Calu3 (cell line): ENCODE data around the gene FTCDNL1. TPM values are rescaled to one million over a fixed set of nuclear protein-coding genes. Genes with fewer than 3 reads are reported as not detected.

Experiments
- BruUV-seq: library from RNA; stranded (reverse); fragments of 400-500 nt; replicated peaks from 2 replicates; lab custom pipeline; 2021; lab: Mats Ljungman, UMichigan
- CTCF ChIA-PET: fragments of 300-600 bp; sonication (Branson Sonifier 250); formaldehyde crosslinking; loops from one replicate; lab custom pipeline; 2022; ENCODE audit warnings: antibody characterized with exemption; lab: Charles Lee
- DNase-seq: peaks from one replicate; pipeline ENCODE4 v3.0.0; 2022
- H3K27ac Mint-ChIP-seq: one replicate; pipeline ENCODE4 v1.8.0; 2022; ENCODE audit warnings: mixed read lengths; ENCODE audit not compliant: unreplicated experiment
- H3K27me3 Mint-ChIP-seq: one replicate; pipeline ENCODE4 v1.8.0; 2022; ENCODE audit warnings: mixed read lengths; ENCODE audit not compliant: unreplicated experiment
- H3K36me3 Mint-ChIP-seq: one replicate; pipeline ENCODE4 v1.8.0; 2022; ENCODE audit warnings: mild to moderate bottlenecking, moderate library complexity, mixed read lengths; ENCODE audit not compliant: insufficient read depth, unreplicated experiment
- H3K4me1 Mint-ChIP-seq: one replicate; pipeline ENCODE4 v1.8.0; 2022; ENCODE audit warnings: mild to moderate bottlenecking, low read depth, mixed read lengths; ENCODE audit not compliant: unreplicated experiment
- H3K4me3 Mint-ChIP-seq: one replicate; pipeline ENCODE4 v1.8.0; 2022; ENCODE audit warnings: mild to moderate bottlenecking, low read depth, moderate library complexity, mixed read lengths; ENCODE audit not compliant: unreplicated experiment
- H3K9me3 Mint-ChIP-seq: one replicate; pipeline ENCODE4 v1.8.0; 2022; ENCODE audit warnings: low read depth, mixed read lengths; ENCODE audit not compliant: unreplicated experiment
- intact Hi-C: fragments of 100-400 bp; cut with micrococcal nuclease; formaldehyde crosslinking; loops from one replicate; pipeline ENCODE4 v1.10.0; 2022; ENCODE audit not compliant: unreplicated experiment
- total RNA-seq: library from RNA; stranded (reverse); gene quantifications from 2 replicates; pipeline ENCODE4 v1.2.3, GENCODE V29; 2022
- TF ChIP-seq, protein P1 (sequence below): fragments of 200-600 bp; IDR thresholded peaks from one replicate; pipeline ENCODE4 v1.8.0; 2022; ENCODE audit warnings: antibody characterized with exemption; ENCODE audit not compliant: unreplicated experiment

FTCDNL1 gene
- total RNA-seq, 1 experiment from 2014 or later, result 1.9 TPM

DNA sequence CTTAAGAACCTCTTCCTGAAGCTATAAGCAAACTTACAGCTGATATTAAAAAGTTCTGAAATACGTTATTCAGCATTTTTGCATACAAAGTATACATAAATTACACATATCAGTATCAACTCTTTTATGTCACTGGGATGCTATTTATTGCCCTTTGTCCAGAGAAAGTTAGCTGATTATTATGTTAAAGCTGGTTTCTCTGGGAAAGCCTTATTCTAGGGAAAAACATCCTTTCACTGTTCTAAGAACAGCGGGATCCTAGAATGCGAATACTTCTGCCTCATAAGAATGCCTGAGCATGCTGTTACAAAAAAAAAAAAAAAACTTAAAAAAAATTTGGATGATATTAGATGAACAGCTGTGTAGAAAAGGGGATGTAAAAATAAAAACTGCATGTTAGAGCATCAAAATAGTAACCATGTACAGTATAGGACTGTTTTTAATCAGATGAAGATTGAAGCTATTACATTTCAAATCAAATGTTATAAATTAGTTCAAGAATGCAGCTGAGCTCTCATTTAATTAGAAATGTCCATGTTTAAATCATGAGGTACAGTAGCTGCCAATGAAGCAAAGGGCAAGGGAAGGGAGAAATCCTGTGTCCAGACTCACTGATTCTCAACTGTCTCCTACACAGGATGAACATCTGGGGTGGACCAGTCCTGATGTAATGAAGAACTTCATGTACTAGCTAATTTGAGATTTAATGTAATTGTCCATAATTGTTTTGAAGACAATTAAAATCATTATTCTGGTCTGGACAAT is 8.2 kb downstream of the FTCDNL1 start:
- TF ChIP-seq, protein P1, sequence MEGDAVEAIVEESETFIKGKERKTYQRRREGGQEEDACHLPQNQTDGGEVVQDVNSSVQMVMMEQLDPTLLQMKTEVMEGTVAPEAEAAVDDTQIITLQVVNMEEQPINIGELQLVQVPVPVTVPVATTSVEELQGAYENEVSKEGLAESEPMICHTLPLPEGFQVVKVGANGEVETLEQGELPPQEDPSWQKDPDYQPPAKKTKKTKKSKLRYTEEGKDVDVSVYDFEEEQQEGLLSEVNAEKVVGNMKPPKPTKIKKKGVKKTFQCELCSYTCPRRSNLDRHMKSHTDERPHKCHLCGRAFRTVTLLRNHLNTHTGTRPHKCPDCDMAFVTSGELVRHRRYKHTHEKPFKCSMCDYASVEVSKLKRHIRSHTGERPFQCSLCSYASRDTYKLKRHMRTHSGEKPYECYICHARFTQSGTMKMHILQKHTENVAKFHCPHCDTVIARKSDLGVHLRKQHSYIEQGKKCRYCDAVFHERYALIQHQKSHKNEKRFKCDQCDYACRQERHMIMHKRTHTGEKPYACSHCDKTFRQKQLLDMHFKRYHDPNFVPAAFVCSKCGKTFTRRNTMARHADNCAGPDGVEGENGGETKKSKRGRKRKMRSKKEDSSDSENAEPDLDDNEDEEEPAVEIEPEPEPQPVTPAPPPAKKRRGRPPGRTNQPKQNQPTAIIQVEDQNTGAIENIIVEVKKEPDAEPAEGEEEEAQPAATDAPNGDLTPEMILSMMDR, result no peak
- Mint-ChIP-seq H3K36me3 (no peaks in the 10 kb centered on the region), H3K27me3 (no peaks in the 10 kb centered on the region), H3K4me3 (no peak overlapping the region), H3K4me1 (peaks cover 17% of the 10 kb centered on the region), H3K27ac (no peak overlapping the region), H3K9me3 (no peaks in the 10 kb centered on the region)
- no TSS peak for BruUV-seq
- CTCF ChIA-PET, result interaction anchor here (1.2 kb wide), 1 partner anchor 15 kb away, joined by 3 read pairs; no protein-coding TSS in a partner anchor
- DNase-seq, result no peak
- intact Hi-C loops, result loop anchor here (5.0 kb wide), 1 partner anchor 46 kb away; no protein-coding TSS in a partner anchor

DNA sequence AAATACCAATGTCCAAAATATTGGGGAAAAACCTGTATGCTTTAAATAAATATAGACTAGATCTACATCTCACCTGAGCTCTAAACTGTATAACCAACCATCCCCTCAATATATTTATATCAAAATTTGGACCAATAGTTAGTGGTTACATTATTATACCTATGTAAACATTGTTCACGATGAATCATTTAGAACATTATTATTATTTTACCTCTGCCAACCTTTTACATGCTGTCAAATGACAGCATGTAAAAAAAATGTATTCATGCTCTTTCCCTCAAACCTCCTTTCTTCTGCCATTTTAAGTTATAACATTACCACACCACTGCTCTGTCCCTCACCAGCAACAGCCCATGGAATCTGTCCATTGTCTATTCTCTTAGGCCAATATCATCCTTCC is 9.6 kb downstream of the FTCDNL1 start:
- TF ChIP-seq, protein P1, result no peak
- peaks cover 17% of the 10 kb centered on the region for H3K4me1 Mint-ChIP-seq
- no peak overlapping the region for H3K27ac Mint-ChIP-seq
- CTCF ChIA-PET, result no interaction called here
- H3K27me3 Mint-ChIP-seq, result no peaks in the 10 kb centered on the region
- H3K9me3 Mint-ChIP-seq, result no peaks in the 10 kb centered on the region
- no peak overlapping the region for H3K4me3 Mint-ChIP-seq
- no peak for DNase-seq
- H3K36me3 Mint-ChIP-seq, result no peaks in the 10 kb centered on the region
- intact Hi-C loops, result loop anchor here (5.0 kb wide), 1 partner anchor 44 kb away; no protein-coding TSS in a partner anchor
- no TSS peak for BruUV-seq

DNA sequence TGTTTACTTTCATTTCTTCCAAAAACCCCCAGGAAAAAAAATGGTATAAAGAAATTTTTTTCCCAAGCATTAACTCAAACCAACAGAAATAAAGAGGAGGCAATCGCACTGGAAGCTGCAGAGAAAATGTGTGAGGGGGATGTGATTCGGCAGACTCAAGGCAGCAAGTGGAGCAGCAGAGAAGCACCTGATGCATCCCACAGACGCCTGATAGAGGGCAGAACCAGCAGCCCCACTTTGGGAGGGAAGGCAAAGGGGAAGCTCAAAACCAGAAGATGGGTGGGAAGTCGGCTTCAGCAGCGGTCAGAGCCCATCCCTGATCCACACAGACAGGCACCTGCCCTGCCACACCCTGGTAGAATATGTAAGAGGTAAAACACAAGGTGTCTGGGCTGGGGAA is 12.6 kb downstream of the FTCDNL1 start:
- Mint-ChIP-seq H3K4me3 (no peak overlapping the region), H3K27me3 (peaks cover 8% of the 10 kb centered on the region), H3K9me3 (no peaks in the 10 kb centered on the region), H3K4me1 (peaks cover 23% of the 10 kb centered on the region), H3K27ac (no peak overlapping the region), H3K36me3 (no peaks in the 10 kb centered on the region)
- DNase-seq, result no peak
- no TSS peak for BruUV-seq
- intact Hi-C loops, result no loop called here
- TF ChIP-seq, protein P1, result no peak
- CTCF ChIA-PET, result no interaction called here

DNA sequence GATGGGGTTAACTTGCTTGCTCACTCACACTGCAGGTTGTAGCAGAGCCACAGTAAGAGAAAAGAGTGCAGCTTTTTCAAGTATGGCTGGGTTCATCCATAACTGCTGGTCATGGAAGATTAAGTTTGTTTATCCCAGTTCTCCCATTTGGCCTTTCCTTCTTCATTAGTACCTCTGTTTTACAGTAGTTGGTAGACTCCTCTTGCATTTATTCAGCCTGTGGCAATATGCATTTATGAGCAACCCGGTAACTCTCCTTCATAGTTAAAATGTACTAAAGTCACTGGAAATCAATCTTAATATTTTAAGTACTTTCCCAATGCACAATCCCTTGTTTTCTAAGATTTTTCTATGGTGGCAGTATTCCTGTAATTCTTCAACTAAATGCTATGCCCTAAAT is 14.0 kb downstream of the FTCDNL1 start:
- Mint-ChIP-seq H3K4me3 (no peak overlapping the region), H3K27me3 (peaks cover 11% of the 10 kb centered on the region), H3K27ac (no peak overlapping the region), H3K4me1 (peaks cover 26% of the 10 kb centered on the region), H3K36me3 (no peaks in the 10 kb centered on the region), H3K9me3 (no peaks in the 10 kb centered on the region)
- CTCF ChIA-PET, result interaction anchor here (0.6 kb wide), 1 partner anchor 25 kb away, joined by 4 read pairs; no protein-coding TSS in a partner anchor
- no peak for DNase-seq
- no TSS peak for BruUV-seq
- TF ChIP-seq, protein P1, result no peak
- intact Hi-C loops, result no loop called here
